NT2/D1 (cell line): ENCODE measurements around the gene NRP1.

ENCODE experiments used
- DNase-seq: peaks from one replicate; pipeline ENCODE4 v3.0.0-alpha.2; 2011; ENCODE audit warnings: low read depth, low spot score
- H3K27me3 ChIP-seq: 2 replicates; pipeline ENCODE4 v1.6.0; 2011; ENCODE audit warnings: mild to moderate bottlenecking; ENCODE audit not compliant: insufficient read length, insufficient read depth
- H3K36me3 ChIP-seq: 2 replicates; pipeline ENCODE4 v1.6.1; 2011; ENCODE audit warnings: mild to moderate bottlenecking, low read length, mixed read lengths; ENCODE audit not compliant: insufficient read depth, insufficient read length
- H3K4me1 ChIP-seq: 2 replicates; pipeline ENCODE4 v1.5.1; 2011; ENCODE audit not compliant: insufficient read depth, insufficient read length
- H3K4me3 ChIP-seq: 2 replicates; pipeline ENCODE4 v1.5.1; 2011; ENCODE audit warnings: low read depth; ENCODE audit not compliant: insufficient read length
- H3K9ac ChIP-seq: 2 replicates; pipeline ENCODE4 v1.6.0; 2011; ENCODE audit warnings: low read depth; ENCODE audit not compliant: insufficient read length
- H3K9me3 ChIP-seq: 2 replicates; pipeline ENCODE4 v1.5.1; 2011; ENCODE audit warnings: mild to moderate bottlenecking, low read length; ENCODE audit not compliant: insufficient read depth
- SUZ12 ChIP-seq: IDR thresholded peaks from 2 replicates; pipeline ENCODE4 v1.6.1; 2011; ENCODE audit not compliant: insufficient read length, insufficient read depth; ENCODE audit errors: extremely low read depth
- YY1 ChIP-seq: IDR thresholded peaks from 2 replicates; pipeline ENCODE4 v1.6.1; 2011; ENCODE audit not compliant: insufficient read length, insufficient read depth
- ZNF274 ChIP-seq: IDR thresholded peaks from 2 replicates; pipeline ENCODE4 v1.6.1; 2011; ENCODE audit warnings: mild to moderate bottlenecking, low read depth, low read length

The NRP1 gene

DNA sequence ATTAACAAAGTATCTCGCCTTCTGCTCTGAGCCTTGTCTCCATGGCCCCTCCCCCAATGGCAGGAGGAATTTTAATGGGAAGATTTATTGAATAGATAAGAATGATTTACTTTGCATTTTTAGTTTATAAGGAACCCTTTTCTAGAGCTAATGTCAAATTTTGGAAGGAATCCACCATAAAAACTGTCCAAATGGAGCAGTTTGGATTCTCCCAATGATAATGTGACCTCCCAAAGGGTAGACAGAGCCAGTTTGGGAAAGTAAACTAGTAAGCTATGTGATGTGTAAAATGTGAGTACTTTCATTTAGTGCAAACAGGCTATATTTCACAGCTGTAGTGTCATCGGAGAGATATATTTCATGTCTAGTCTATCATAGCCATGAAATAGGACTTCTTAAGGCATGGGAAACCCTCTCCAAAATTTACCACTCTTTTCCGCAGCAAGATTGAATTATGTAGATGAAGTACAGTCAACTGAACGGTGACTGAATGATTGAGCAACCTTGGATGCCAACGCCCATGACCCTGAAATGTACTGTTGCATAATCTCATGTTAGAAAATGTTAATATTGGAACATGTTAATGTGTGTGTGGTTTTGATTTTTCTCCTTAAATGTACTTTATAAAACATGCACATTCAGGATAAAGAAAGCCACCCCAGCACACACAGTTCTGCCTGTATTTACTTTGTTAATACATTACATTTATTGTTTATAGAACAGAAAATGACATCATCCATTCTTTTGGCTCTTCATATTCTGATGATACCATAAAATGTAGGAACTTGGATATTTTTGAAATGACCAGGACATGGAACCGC is 140.6 kb downstream of the NRP1 start:
- TF ChIP-seq YY1, result no peak
- TF ChIP-seq ZNF274, result no peak
- TF ChIP-seq SUZ12, result no peak
- Histone ChIP-seq H3K36me3 (no peaks in the 10 kb centered on the region), H3K9ac (no peak overlapping the region), H3K4me1 (no peaks in the 10 kb centered on the region), H3K27me3 (no peaks in the 10 kb centered on the region), H3K4me3 (no peak overlapping the region), H3K9me3 (no peaks in the 10 kb centered on the region)
- DNase-seq, result no peak

DNA sequence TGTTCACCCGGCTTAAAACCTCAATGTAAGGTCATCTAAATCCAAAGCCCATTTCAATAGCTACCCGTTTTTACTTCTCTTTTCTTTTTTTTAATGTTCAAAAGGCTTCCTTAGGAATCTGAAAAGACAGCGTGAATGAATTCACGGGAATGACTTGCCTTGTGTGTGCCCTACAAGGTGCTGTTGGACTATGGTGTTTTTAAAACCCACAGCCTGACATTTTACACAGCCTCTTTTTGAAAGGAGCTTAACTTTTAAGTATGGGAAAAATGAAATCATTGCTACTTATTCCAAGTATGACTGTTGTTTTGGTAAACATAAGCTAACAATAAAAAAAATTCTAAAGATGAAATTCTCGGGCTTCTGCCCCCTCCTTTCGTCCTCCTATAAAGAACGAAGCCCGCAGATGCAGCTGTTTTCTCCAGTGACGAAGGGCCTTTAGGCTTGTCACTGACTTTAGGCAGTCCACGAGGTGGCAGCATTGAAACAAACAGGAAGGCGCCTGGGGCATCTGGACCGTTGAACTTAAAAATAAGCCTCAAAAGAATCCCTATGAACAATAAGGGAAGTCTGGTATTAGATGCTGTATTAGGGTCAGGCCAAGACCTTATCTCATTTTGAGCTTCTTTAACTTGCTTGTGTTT is 141.3 kb downstream of the NRP1 start:
- DNase-seq, result peak; percentile 44
- TF ChIP-seq YY1 (no peak), ZNF274 (no peak), SUZ12 (no peak)
- Histone ChIP-seq H3K9ac (no peak overlapping the region), H3K9me3 (no peaks in the 10 kb centered on the region), H3K27me3 (no peaks in the 10 kb centered on the region), H3K36me3 (no peaks in the 10 kb centered on the region), H3K4me1 (no peaks in the 10 kb centered on the region), H3K4me3 (no peak overlapping the region)

DNA sequence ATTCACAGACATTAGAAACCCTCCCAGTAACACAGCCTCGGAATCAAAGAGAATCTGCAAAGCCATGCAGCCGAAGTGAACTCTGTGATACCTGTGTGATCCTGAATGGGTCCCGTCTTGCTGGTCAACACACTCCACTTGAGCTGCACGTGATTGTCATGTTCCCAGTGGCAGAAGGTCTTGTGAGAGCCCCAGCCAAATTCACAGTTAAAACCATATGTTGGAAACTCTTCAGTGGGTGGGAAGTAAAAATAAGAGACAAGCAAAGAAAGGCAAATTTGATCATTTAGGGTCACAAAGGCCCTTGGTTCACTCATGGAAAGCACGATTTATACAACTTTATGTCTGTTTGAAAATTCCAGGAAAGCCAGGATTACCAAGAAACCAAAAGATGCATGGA is 142.3 kb downstream of the NRP1 start:
- no peak for DNase-seq
- TF ChIP-seq ZNF274, result no peak
- Histone ChIP-seq H3K36me3 (no peaks in the 10 kb centered on the region), H3K4me3 (no peak overlapping the region), H3K9ac (no peak overlapping the region), H3K27me3 (no peaks in the 10 kb centered on the region), H3K9me3 (no peaks in the 10 kb centered on the region), H3K4me1 (no peaks in the 10 kb centered on the region)

DNA sequence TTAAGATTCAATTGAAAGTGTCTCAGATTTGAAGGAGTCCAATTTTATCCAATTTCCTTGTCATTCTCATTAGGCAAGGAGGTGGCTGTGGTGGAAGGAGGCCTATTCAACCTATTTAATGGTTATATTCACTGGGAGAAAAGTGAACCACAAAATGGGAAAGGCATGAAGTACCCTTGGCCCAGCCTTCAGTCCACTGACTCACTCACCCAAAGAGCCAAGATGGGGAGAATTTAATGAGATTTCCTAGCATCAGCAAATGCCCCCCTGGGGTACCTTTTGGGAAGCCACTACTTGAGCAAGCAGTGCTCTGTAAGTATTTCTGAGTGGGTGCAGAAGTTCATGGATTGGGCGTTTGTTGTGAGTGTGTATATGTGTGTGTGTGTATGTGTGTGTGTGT is 144.1 kb downstream of the NRP1 start:
- TF ChIP-seq YY1, result no peak
- TF ChIP-seq SUZ12, result no peak
- TF ChIP-seq ZNF274, result no peak
- H3K9ac ChIP-seq, result no peak overlapping the region
- no peak overlapping the region for H3K4me3 ChIP-seq
- H3K4me1 ChIP-seq, result no peaks in the 10 kb centered on the region
- no peaks in the 10 kb centered on the region for H3K9me3 ChIP-seq
- no peak for DNase-seq
- H3K36me3 ChIP-seq, result no peaks in the 10 kb centered on the region
- H3K27me3 ChIP-seq, result no peaks in the 10 kb centered on the region

DNA sequence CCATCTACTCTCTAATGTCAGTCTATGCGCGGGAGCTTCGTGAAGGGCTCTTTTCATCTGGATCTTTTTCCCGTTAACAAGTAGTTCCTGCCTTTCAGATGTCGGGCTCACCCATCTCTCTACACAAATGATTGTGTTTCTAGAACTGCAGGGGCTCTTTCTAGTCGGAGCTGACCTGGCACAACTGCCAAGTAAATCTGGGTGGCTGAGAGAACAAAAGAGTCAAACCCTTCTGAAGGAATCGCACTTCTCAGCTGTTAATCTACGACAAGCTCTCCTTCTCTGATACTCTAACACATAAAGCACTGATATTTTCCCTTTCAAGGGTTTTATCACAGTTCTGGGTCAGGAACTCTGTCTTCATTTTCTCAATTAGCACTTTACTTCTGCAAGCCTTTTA is 144.7 kb downstream of the NRP1 start:
- no peaks in the 10 kb centered on the region for H3K4me1 ChIP-seq
- no peaks in the 10 kb centered on the region for H3K9me3 ChIP-seq
- no peaks in the 10 kb centered on the region for H3K27me3 ChIP-seq
- DNase-seq, result no peak
- TF ChIP-seq ZNF274, result no peak
- TF ChIP-seq SUZ12, result no peak
- TF ChIP-seq YY1, result no peak
- no peak overlapping the region for H3K4me3 ChIP-seq
- no peaks in the 10 kb centered on the region for H3K36me3 ChIP-seq
- H3K9ac ChIP-seq, result no peak overlapping the region

DNA sequence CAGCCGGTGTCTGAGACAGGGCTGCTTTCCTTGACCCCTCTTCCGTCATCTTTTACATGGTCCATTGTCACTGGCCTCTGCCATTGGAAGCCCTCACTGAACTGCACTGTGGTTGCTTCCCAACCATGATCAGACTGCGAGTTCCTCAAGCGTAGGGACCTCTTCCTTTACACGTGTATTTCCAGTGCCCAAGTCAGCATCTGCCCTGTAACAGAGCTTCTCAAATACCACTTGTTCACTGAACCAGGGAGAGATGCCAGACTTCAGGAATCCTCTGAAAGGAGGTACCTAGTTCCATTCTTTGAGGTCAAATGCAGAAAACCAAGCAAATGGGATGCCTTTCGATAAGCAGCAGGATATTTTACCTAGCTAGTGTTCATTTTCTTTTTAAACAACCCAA is 145.1 kb downstream of the NRP1 start:
- DNase-seq, result no peak
- no peaks in the 10 kb centered on the region for H3K4me1 ChIP-seq
- H3K36me3 ChIP-seq, result no peaks in the 10 kb centered on the region

DNA sequence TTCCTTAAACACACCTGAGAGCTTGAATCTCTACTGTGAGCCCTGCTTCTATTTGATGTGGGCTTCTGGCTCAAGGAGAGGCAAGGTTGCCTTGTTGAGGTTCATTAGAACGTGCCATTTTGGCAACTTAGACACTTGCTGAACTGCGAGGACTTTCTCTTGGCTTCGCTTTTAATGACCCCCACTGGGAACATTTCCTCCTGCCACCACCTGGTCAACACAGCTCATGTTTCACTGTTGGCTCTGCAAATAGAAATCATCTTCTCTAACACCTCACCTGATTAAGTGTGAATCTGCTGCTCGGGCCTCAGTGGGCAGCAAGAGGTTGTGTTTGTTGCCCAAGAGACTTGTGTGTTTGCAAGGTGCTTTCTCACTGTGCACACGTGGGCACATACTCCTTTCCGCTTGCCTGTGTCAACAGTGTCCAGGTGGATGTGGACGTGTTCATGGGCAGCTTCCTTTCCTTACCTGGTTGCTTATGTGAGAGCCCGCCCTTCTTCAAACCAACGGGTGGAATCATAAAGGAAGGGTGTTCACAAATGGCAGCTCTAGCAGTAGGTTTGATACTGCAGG is 147.0 kb downstream of the NRP1 start:
- Histone ChIP-seq H3K4me3 (no peak overlapping the region), H3K4me1 (no peaks in the 10 kb centered on the region), H3K9ac (no peak overlapping the region), H3K27me3 (no peaks in the 10 kb centered on the region), H3K36me3 (no peaks in the 10 kb centered on the region), H3K9me3 (no peaks in the 10 kb centered on the region)
- DNase-seq, result no peak
- TF ChIP-seq ZNF274 (no peak), YY1 (no peak), SUZ12 (no peak)

More for the DNA sequence above, 145.1 kb downstream of the NRP1 start:
- Histone ChIP-seq H3K9me3 (no peaks in the 10 kb centered on the region), H3K27me3 (no peaks in the 10 kb centered on the region), H3K9ac (no peak overlapping the region), H3K4me3 (no peak overlapping the region)
- TF ChIP-seq ZNF274 (no peak), SUZ12 (no peak), YY1 (no peak)
